Lower leg skin (tissue), 4 donors: Measurements from ENCODE around the gene EYS. TPM values are rescaled to one million over a fixed set of nuclear protein-coding genes. Genes with fewer than 3 reads are reported as not detected.

ENCODE experiments used
- DNase-seq, 2 donors: peaks; one replicate each; pipeline ENCODE4 v3.0.0-alpha.2; 2019; ENCODE audit warnings: low spot score in 2 of 2
- H3K4me3 ChIP-seq: fragments of 200-600 bp; sonication (generic); 2 replicates; pipeline ENCODE4 v1.5.1; 2017; ENCODE audit warnings: mild to moderate bottlenecking, low read depth; ENCODE audit not compliant: poor library complexity, severe bottlenecking
- CTCF ChIP-seq, 3 donors: fragments of 450-650 bp; IDR thresholded peaks; one replicate each; pipeline ENCODE4 v1.5.1; 2016; ENCODE audit warnings: antibody characterized with exemption in 3 of 3, mild to moderate bottlenecking in 3 of 3, moderate library complexity in 2 of 3
- POLR2A ChIP-seq, 2 donors: fragments of 450-650 bp; IDR thresholded peaks; one replicate each; pipeline ENCODE4 v1.6.1; 2016 to 2017; ENCODE audit warnings: antibody characterized with exemption in 2 of 2, mild to moderate bottlenecking in 1 of 2, moderate library complexity in 1 of 2
- WGBS, 2 donors: methylation state at CpG; one replicate each; pipeline ENCODE4 v1.1.5; 2018; 5-methylcytosine and 5-hydroxymethylcytosine counted together
- intact Hi-C: fragments of 100-400 bp; cut with DNase I; formaldehyde crosslinking; loops from one replicate; pipeline ENCODE4 v1.15.0; 2023; ENCODE audit warnings: low total_unique reads
- total RNA-seq, 4 donors: library from RNA; depleted of rRNA; stranded (reverse); fragments of >200 nt; gene quantifications; one replicate each; pipeline ENCODE4 v1.1.0, GENCODE V29; 2016

Gene EYS
- total RNA-seq, 4 donors from 2014 or later, result 0.04 TPM; not detected in 3

GRCh38 chr6:64602993-64603392 lies 1104.0 kb downstream of the EYS start:
- TF ChIP-seq POLR2A (IDR thresholded peaks at IDR 0.05) (no peak), CTCF (IDR thresholded peaks at IDR 0.05) (no peak)
- WGBS, 2 donors, result 94 to 96% methylated on average over 1 of the region's 1 CpG
- no peak overlapping the region for H3K4me3 ChIP-seq
- no peak for DNase-seq
- intact Hi-C loops, result no loop called here

- TF ChIP-seq CTCF (IDR thresholded peaks at IDR 0.05) (no peak), POLR2A (IDR thresholded peaks at IDR 0.05) (no peak)
- intact Hi-C loops, result no loop called here
- DNase-seq, result no peak
- WGBS, 2 donors, result 60 to 79% methylated on average over 6 of the region's 6 CpGs
- H3K4me3 ChIP-seq, result no peak overlapping the region
Observed at GRCh38 chr6:64591676-64592036, 1115.4 kb downstream of the EYS start.

- WGBS, 2 donors, result 60 to 64% methylated on average over 6 of the region's 6 CpGs
- TF ChIP-seq CTCF (IDR thresholded peaks at IDR 0.05), result no peak
- no peak for TF ChIP-seq POLR2A (IDR thresholded peaks at IDR 0.05)
Observed at GRCh38 chr6:64590965-64591675, 1115.9 kb downstream of the EYS start.

GRCh38 chr6:64589961-64590360 lies 1117.1 kb downstream of the EYS start:
- 90% methylated on average over 3 of the region's 3 CpGs for WGBS, 2 donors
- no peak for DNase-seq
- no peak overlapping the region for H3K4me3 ChIP-seq
- intact Hi-C loops, result no loop called here
- TF ChIP-seq POLR2A (IDR thresholded peaks at IDR 0.05), result no peak
- TF ChIP-seq CTCF (IDR thresholded peaks at IDR 0.05), result no peak

More at GRCh38 chr6:64590965-64591675, 1115.9 kb downstream of the EYS start:
- intact Hi-C loops, result no loop called here
- H3K4me3 ChIP-seq, result no peak overlapping the region
- DNase-seq, result no peak

- DNase-seq, result no peak
- no peak overlapping the region for H3K4me3 ChIP-seq
- TF ChIP-seq CTCF (IDR thresholded peaks at IDR 0.05) (no peak), POLR2A (IDR thresholded peaks at IDR 0.05) (no peak)
- whole genome bisulfite sequencing, 2 donors, result 83 to 84% methylated on average over 1 of the region's 1 CpG
- intact Hi-C loops, result no loop called here
Observed at GRCh38 chr6:64580346-64580745, 1126.7 kb downstream of the EYS start.
